ENCODE measurements around the gene NOP56. TPM values are rescaled to one million over a fixed set of nuclear protein-coding genes. Genes with fewer than 3 reads are reported as not detected.

The NOP56 gene
- total RNA-seq, 1 experiment from 2014 or later: 582 TPM

- Histone ChIP-seq H3K9ac (ENCODE audit: low read length) (no peak overlapping the region), H3K79me2 (ENCODE audit: insufficient read depth, low read length) (no peaks in the 10 kb centered on the region), H3K4me2 (ENCODE audit: low read length) (no peak overlapping the region), H3K9me3 (ENCODE audit: control insufficient read depth in 1 of 2, insufficient read depth in 1 of 2, low read depth in 1 of 2, low read length in 2 of 2) (peaks cover 0 to 9% of the 10 kb centered on the region in 2 experiments; a peak in 1 of 4 replicates), H3K4me3 (replicated peaks in 1 of 2; ENCODE audit: low read depth in 1 of 2, low read length in 2 of 2) (no peak overlapping the region), H3K27ac (ENCODE audit: low read depth, low read length) (no peak overlapping the region), H3K27me3 (ENCODE audit: insufficient read depth, low read length) (no peaks in the 10 kb centered on the region), H3K4me1 (ENCODE audit: control insufficient read depth in 1 of 2, insufficient read depth in 2 of 2, low read length in 2 of 2) (no peaks in the 10 kb centered on the region), H3K9me2 (ENCODE audit: insufficient read depth) (no peaks in the 10 kb centered on the region), H3K36me3 (ENCODE audit: control insufficient read depth in 1 of 2, insufficient read depth in 2 of 2, low read length in 2 of 2) (no peaks in the 10 kb centered on the region), H4K20me1 (ENCODE audit: insufficient read depth) (no peaks in the 10 kb centered on the region), H2AFZ (ENCODE audit: low read depth, low read length, poor library complexity, severe bottlenecking) (no peak overlapping the region)
- TF ChIP-seq SIN3A (IDR thresholded peaks at IDR 0.05; ENCODE audit: low read depth): no peak
- no peak for TF ChIP-seq REST (IDR thresholded peaks at IDR 0.05; ENCODE audit: low read depth)
- TF ChIP-seq ZBTB33 (IDR thresholded peaks at IDR 0.05; ENCODE audit: extremely low read depth, insufficient replicate concordance, low read length): no peak
- no peak for TF ChIP-seq POLR2A (IDR thresholded peaks at IDR 0.05; ENCODE audit: borderline replicate concordance, extremely low read depth, insufficient read depth, insufficient read length)
- TF ChIP-seq SP1 (IDR thresholded peaks at IDR 0.05; ENCODE audit: low read depth): no peak
- no peak for TF ChIP-seq JUND (IDR thresholded peaks at IDR 0.05)
- no peak for TF ChIP-seq ZNF274 (IDR thresholded peaks at IDR 0.05; ENCODE audit: low read depth, low read length)
- TF ChIP-seq ATF3 (IDR thresholded peaks at IDR 0.05): no peak
- TF ChIP-seq CTCF (IDR thresholded peaks at IDR 0.05 in 2 of 3, conservative IDR thresholded peaks at IDR 0.05 in 1 of 3; ENCODE audit: borderline replicate concordance in 1 of 3, insufficient read depth in 1 of 3, low read depth in 2 of 3, low read length in 2 of 3): no peak
- no peak for TF ChIP-seq SRF (IDR thresholded peaks at IDR 0.05; ENCODE audit: low read depth)
- TF ChIP-seq YY1 (IDR thresholded peaks at IDR 0.05; ENCODE audit: extremely low read depth, insufficient replicate concordance, low read depth, low read length): no peak
- no peak for TF ChIP-seq RAD21 (IDR thresholded peaks at IDR 0.05; ENCODE audit: low read depth)
- no peak for TF ChIP-seq TCF7L2 (IDR thresholded peaks at IDR 0.05; ENCODE audit: borderline replicate concordance, extremely low read depth, insufficient read depth, insufficient read length)
- TF ChIP-seq FOSL1 (IDR thresholded peaks at IDR 0.05; ENCODE audit: low read depth): no peak
- no peak for TF ChIP-seq EZH2phosphoT487 (IDR thresholded peaks at IDR 0.05; ENCODE audit: borderline replicate concordance)
- no peak for TF ChIP-seq EGR1 (IDR thresholded peaks at IDR 0.05; ENCODE audit: low read depth)
- TF ChIP-seq POLR2AphosphoS5 (IDR thresholded peaks at IDR 0.05; ENCODE audit: low read depth, low read length): no peak
- TF ChIP-seq ELF1 (IDR thresholded peaks at IDR 0.05; ENCODE audit: borderline replicate concordance, low read depth): no peak
- POLR2A ChIA-PET: no interaction called here
- DNase-seq (ENCODE audit: low read depth, low spot score) (no peak), ATAC-seq (no peak)
- BruUV-seq (replicated peaks): no TSS peak
- intact Hi-C loops (cut with micrococcal nuclease): no loop called here
- CTCF ChIA-PET: interaction anchor here (0.6 kb wide), 1 partner anchor 86 kb away, joined by 3 read pairs; no protein-coding TSS in a partner anchor
- RAD21 ChIA-PET (ENCODE audit: low non-redundant PET in 1 of 2, low total read pairs in 2 of 2, uncharacterized antibody in 2 of 2, unreplicated experiment in 2 of 2): no interaction called here
These were observed 41.3 kb upstream of the NOP56 start for GRCh38 chr20:2610941-2611720.
